T-cell (primary cell): ENCODE results near the gene ZNF786. TPM values are rescaled to one million over a fixed set of nuclear protein-coding genes. Genes with fewer than 3 reads are reported as not detected.
"Not testable (repeated sequence)": the region's sequence is repeated elsewhere in the genome, so short reads cannot be mapped to it uniquely, and the experiment has no call there.

Source experiments
- ATAC-seq, 4 experiments: fragments of 200-7000 bp in 3 of 4; fragments of 150-1000 bp in 1 of 4; cut with Tn5 transposase; replicated peaks in 1 of 4; 1 replicate in 3 of 4; 2 replicates in 1 of 4; pipeline ENCODE4 v1.10.0; 2021; ENCODE audit warnings: moderate library complexity in 3 of 4, mild to moderate bottlenecking in 2 of 4, moderate number of reproducible peaks in 1 of 4
- CTCF ChIA-PET, 2 donors: fragments of 300-600 bp; sonication (Branson Sonifier 250); formaldehyde crosslinking; loops; one replicate each; lab custom pipeline; 2022; ENCODE audit warnings: antibody characterized with exemption in 2 of 2; lab: Charles Lee
- POLR2A ChIA-PET, 2 donors: fragments of 300-600 bp; sonication (Branson Sonifier 250); formaldehyde crosslinking; loops; one replicate each; lab custom pipeline; 2022; ENCODE audit warnings: antibody characterized with exemption in 2 of 2; lab: Charles Lee
- DNase-seq, 35 experiments: peaks; one replicate each; pipeline versions ENCODE4 v3.0.0 to v3.0.0-alpha.2; 2013 to 2023
- H3K27ac ChIP-seq: one replicate; pipeline ENCODE4 v1.5.1; 2013; ENCODE audit warnings: low read length
- H3K27me3 ChIP-seq, 2 experiments: replicated peaks in 1 of 2; 1 replicate in 1 of 2; 2 replicates in 1 of 2; pipeline versions ENCODE4 v1.6.1 to v1.7.0; 2013; ENCODE audit warnings: low read length in 1 of 2, mixed read lengths in 1 of 2; ENCODE audit not compliant: control insufficient read depth in 2 of 2, insufficient read depth in 2 of 2; ENCODE audit errors: extremely low read depth in 1 of 2
- H3K36me3 ChIP-seq, 2 donors: 1 replicate in 1 of 2; 2 replicates in 1 of 2; pipeline versions ENCODE4 v1.6.1 to v1.7.0; 2013; ENCODE audit warnings: low read length in 1 of 2; ENCODE audit not compliant: control insufficient read depth in 2 of 2, insufficient read depth in 1 of 2; ENCODE audit errors: extremely low read depth in 1 of 2
- H3K4me1 ChIP-seq, 2 experiments: 1 replicate in 1 of 2; 2 replicates in 1 of 2; pipeline versions ENCODE4 v1.6.1 to v1.7.0; 2013; ENCODE audit warnings: low read length in 2 of 2, mixed read lengths in 1 of 2; ENCODE audit not compliant: insufficient read depth in 2 of 2, control insufficient read depth in 1 of 2; ENCODE audit errors: extremely low read depth in 1 of 2
- H3K4me3 ChIP-seq, 2 donors: 1 replicate in 1 of 2; 2 replicates in 1 of 2; pipeline versions ENCODE4 v1.5.1 to v1.7.0; 2013; ENCODE audit warnings: mild to moderate bottlenecking in 2 of 2, low read length in 1 of 2, moderate library complexity in 1 of 2; ENCODE audit not compliant: control insufficient read depth in 1 of 2; ENCODE audit errors: extremely low read depth in 1 of 2
- H3K9me3 ChIP-seq: 2 replicates; pipeline ENCODE4 v1.7.0; 2013
- H3K27ac Mint-ChIP-seq, 2 donors: one replicate each; pipeline ENCODE4 v1.8.0; 2020 to 2021; ENCODE audit warnings: mild to moderate bottlenecking in 2 of 2, mixed read lengths in 2 of 2
- H3K27me3 Mint-ChIP-seq, 2 donors: one replicate each; pipeline ENCODE4 v1.8.0; 2021 to 2022; ENCODE audit warnings: mixed read lengths in 2 of 2
- H3K36me3 Mint-ChIP-seq: one replicate; pipeline ENCODE4 v1.8.0; 2021; ENCODE audit warnings: mixed read lengths
- H3K4me1 Mint-ChIP-seq, 3 donors: one replicate each; pipeline ENCODE4 v1.8.0; 2020 to 2022; ENCODE audit warnings: mixed read lengths in 3 of 3, mild to moderate bottlenecking in 1 of 3
- H3K4me3 Mint-ChIP-seq, 3 donors: one replicate each; pipeline ENCODE4 v1.8.0; 2020 to 2022; ENCODE audit warnings: mild to moderate bottlenecking in 3 of 3, mixed read lengths in 3 of 3, moderate library complexity in 3 of 3
- H3K9me3 Mint-ChIP-seq, 3 donors: one replicate each; pipeline ENCODE4 v1.8.0; 2020 to 2022; ENCODE audit warnings: mixed read lengths in 3 of 3
- WGBS: methylation state at CpG from one replicate; pipeline ENCODE4 v1.1.5; 2013; ENCODE audit warnings: missing lambda C conversion rate; ENCODE audit not compliant: insufficient coverage; 5-methylcytosine and 5-hydroxymethylcytosine counted together
- total RNA-seq, 35 experiments: library from RNA in 6 of 35; stranded (reverse) in 6 of 35; fragments of 120-200 nt in 1 of 35; gene quantifications; one replicate each; pipeline versions ENCODE4 v1.2.1 to v1.2.4 and lab custom pipeline; 2013 to 2026

The ZNF786 gene
- total RNA-seq, 5 donors from 2014 or later (not counting 1 experiment from before 2014, with no cell fraction given) = 6.2 to 21.1 (median 18.8) TPM

GRCh38 chr7:149050941-149051340, 39.6 kb downstream of the ZNF786 start:
- POLR2A ChIA-PET = no interaction called here
- Histone ChIP-seq H3K27ac (no peak overlapping the region), H3K36me3 (no peaks in the 10 kb centered on the region), H3K4me3 (no peak overlapping the region), H3K27me3 (peaks cover 0 to 4% of the 10 kb centered on the region in 2 experiments), H3K9me3 (no peaks in the 10 kb centered on the region), H3K4me1 (no peaks in the 10 kb centered on the region)
- Mint-ChIP-seq H3K4me3 (no peak overlapping the region), H3K27me3 (peaks cover 0 to 4% of the 10 kb centered on the region in 2 donors), H3K9me3 (no peaks in the 10 kb centered on the region), H3K27ac (no peak overlapping the region), H3K36me3 (no peaks in the 10 kb centered on the region), H3K4me1 (no peaks in the 10 kb centered on the region)
- WGBS = 75% methylated on average over 1 of the region's 3 CpGs
- CTCF ChIA-PET = interaction anchor here in 1 of 2 donors (0.7 kb wide), 1 partner anchor 247 kb away, joined by 3 read pairs; no protein-coding TSS in a partner anchor
- no peak for ATAC-seq
- no peak for DNase-seq

GRCh38 chr7:149048805-149049204, 41.7 kb downstream of the ZNF786 start:
- ChIA-PET CTCF (interaction anchor here (0.5 to 1.0 kb wide), 3 partner anchors 81 to 537 kb away, joined by 3 read pairs; no protein-coding TSS in a partner anchor), POLR2A (no interaction called here)
- Mint-ChIP-seq H3K4me1 (no peaks in the 10 kb centered on the region), H3K27ac (no peak overlapping the region), H3K36me3 (no peaks in the 10 kb centered on the region), H3K9me3 (no peaks in the 10 kb centered on the region), H3K27me3 (peaks cover 0 to 4% of the 10 kb centered on the region in 2 donors), H3K4me3 (no peak overlapping the region)
- Histone ChIP-seq H3K27me3 (peaks cover 0 to 4% of the 10 kb centered on the region in 2 experiments), H3K4me3 (no peak overlapping the region), H3K27ac (no peak overlapping the region), H3K36me3 (no peaks in the 10 kb centered on the region), H3K9me3 (no peaks in the 10 kb centered on the region), H3K4me1 (no peaks in the 10 kb centered on the region)
- DNase-seq (no peak), ATAC-seq (no peak)
- 100% methylated on average over 1 of the region's 3 CpGs for WGBS

GRCh38 chr7:149046416-149046815, 44.1 kb downstream of the ZNF786 start:
- Mint-ChIP-seq H3K27ac (no peak overlapping the region), H3K27me3 (peaks cover 0 to 4% of the 10 kb centered on the region in 2 donors), H3K36me3 (no peaks in the 10 kb centered on the region), H3K4me3 (no peak overlapping the region), H3K9me3 (no peaks in the 10 kb centered on the region), H3K4me1 (no peaks in the 10 kb centered on the region)
- Histone ChIP-seq H3K36me3 (no peaks in the 10 kb centered on the region), H3K4me1 (no peaks in the 10 kb centered on the region), H3K4me3 (no peak overlapping the region), H3K27ac (no peak overlapping the region), H3K9me3 (no peaks in the 10 kb centered on the region), H3K27me3 (no peaks in the 10 kb centered on the region)
- ATAC-seq (no peak), DNase-seq (no peak)
- ChIA-PET CTCF (interaction anchor here (0.6 to 0.8 kb wide), 3 partner anchors 13 to 335 kb away, joined by 3 to 6 read pairs (median 4); no protein-coding TSS in a partner anchor), POLR2A (interaction anchor here (0.5 to 0.7 kb wide), 4 partner anchors 12 to 37 kb away, joined by 3 to 7 read pairs (median 4); no protein-coding TSS in a partner anchor)
- WGBS = no CpG with 5 or more reads among the region's 2 CpGs

- no peaks in the 10 kb centered on the region for H3K36me3 Mint-ChIP-seq
- no peak for ATAC-seq
- ChIA-PET CTCF (no interaction called here), POLR2A (no interaction called here)
- no peak for DNase-seq
- Histone ChIP-seq H3K36me3 (no peaks in the 10 kb centered on the region), H3K4me1 (no peaks in the 10 kb centered on the region), H3K9me3 (no peaks in the 10 kb centered on the region), H3K27ac (no peak overlapping the region), H3K4me3 (no peak overlapping the region), H3K27me3 (no peaks in the 10 kb centered on the region)
- H3K27me3 Mint-ChIP-seq = no peaks in the 10 kb centered on the region
- no peaks in the 10 kb centered on the region for H3K4me1 Mint-ChIP-seq
- 96% methylated on average over 6 of the region's 8 CpGs for WGBS
- no peak overlapping the region for H3K27ac Mint-ChIP-seq
- no peaks in the 10 kb centered on the region for H3K9me3 Mint-ChIP-seq
- no peak overlapping the region for H3K4me3 Mint-ChIP-seq
Observed at GRCh38 chr7:149043936-149044335, 46.6 kb downstream of the ZNF786 start.

GRCh38 chr7:149041350-149041749, 49.2 kb downstream of the ZNF786 start:
- Mint-ChIP-seq H3K36me3 (peaks cover 5% of the 10 kb centered on the region), H3K9me3 (peaks cover 0 to 7% (median 7%) of the 10 kb centered on the region in 3 donors), H3K27me3 (peaks cover 0 to 5% of the 10 kb centered on the region in 2 donors), H3K4me1 (no peaks in the 10 kb centered on the region), H3K4me3 (no peak overlapping the region), H3K27ac (no peak overlapping the region)
- Histone ChIP-seq H3K9me3 (no peaks in the 10 kb centered on the region), H3K36me3 (no peaks in the 10 kb centered on the region), H3K27ac (no peak overlapping the region), H3K27me3 (no peaks in the 10 kb centered on the region), H3K4me3 (no peak overlapping the region), H3K4me1 (no peaks in the 10 kb centered on the region)
- ChIA-PET POLR2A (no interaction called here), CTCF (interaction anchor here in 1 of 2 donors (0.7 kb wide), 1 partner anchor 151 kb away, joined by 3 read pairs; no protein-coding TSS in a partner anchor)
- ATAC-seq (no peak), DNase-seq (no peak)
- 100% methylated on average over 1 of the region's 5 CpGs for WGBS

- CTCF ChIA-PET, H3K4me1 ChIP-seq: not testable (repeated sequence)
Observed at GRCh38 chr7:149038641-149039040, 51.9 kb downstream of the ZNF786 start.

More at GRCh38 chr7:149038641-149039040, 51.9 kb downstream of the ZNF786 start:
- H3K36me3 Mint-ChIP-seq, ATAC-seq, H3K4me1 Mint-ChIP-seq, H3K27me3 Mint-ChIP-seq, H3K36me3 ChIP-seq, H3K27ac ChIP-seq, H3K4me3 Mint-ChIP-seq, H3K9me3 Mint-ChIP-seq, H3K27me3 ChIP-seq, H3K4me3 ChIP-seq, H3K9me3 ChIP-seq, H3K27ac Mint-ChIP-seq, DNase-seq: not testable (repeated sequence)
- 93% methylated on average over 14 of the region's 32 CpGs for WGBS
- POLR2A ChIA-PET = interaction anchor here in 1 of 2 donors (0.6 kb wide), 1 partner anchor 391 kb away, joined by 3 read pairs; no protein-coding TSS in a partner anchor
